ENCODE results near the gene KANSL1. TPM values are rescaled to one million over a fixed set of nuclear protein-coding genes. Genes with fewer than 3 reads are reported as not detected.
A peak's percentile ranks its signal among the peaks of the same experiment; 100 is the strongest.

Gene KANSL1
- total and polyA plus RNA-seq, 9 of the 15 experiments (the other 6 are each of a cell fraction or from before 2014, with no cell fraction given), result 3.6 to 55.4 (median 31.8) TPM

GRCh38 chr17:46194393-46195216, 1.4 kb upstream of the KANSL1 start (continued):
- TF ChIP-seq MGA (IDR thresholded peaks at IDR 0.05) (peak; percentile 33; the same call in 1 of the 2 replicates), RB1 (IDR thresholded peaks at IDR 0.05; ENCODE audit: low read depth) (no peak), KAT7 (CRISPR knock-in tag; IDR thresholded peaks at IDR 0.05; ENCODE audit: borderline replicate concordance) (peak; percentile 86; the same call in 1 of the 2 replicates), TEAD4 (IDR thresholded peaks at IDR 0.05; ENCODE audit: low read length) (peak; percentile 47; the same call in 1 of the 2 replicates), TEAD4 (CRISPR knock-in tag; IDR thresholded peaks at IDR 0.05; ENCODE audit: borderline replicate concordance) (no peak), LEF1 (IDR thresholded peaks at IDR 0.05) (peak; percentile 61; the same call in 1 of the 2 replicates), HDGF (IDR thresholded peaks at IDR 0.05) (peak; percentile 74; the same call in 1 of the 2 replicates), FOXM1 (IDR thresholded peaks at IDR 0.05; ENCODE audit: low read depth) (peak; percentile 59; the same call in 1 of the 2 replicates), FOXM1 (CRISPR knock-in tag; IDR thresholded peaks at IDR 0.05; ENCODE audit: low read depth) (no peak), MLLT1 (IDR thresholded peaks at IDR 0.05) (peak in 1 of 2 experiments; percentile 41; a peak in 1 of 4 replicates), MTA1 (IDR thresholded peaks at IDR 0.05; ENCODE audit: borderline replicate concordance) (peak; percentile 51; the same call in 1 of the 2 replicates), ILF3 (IDR thresholded peaks at IDR 0.05; ENCODE audit: borderline replicate concordance) (peak; percentile 45; the same call in 1 of the 2 replicates), NCOR1 (IDR thresholded peaks at IDR 0.05) (peak; percentile 7; the same call in 1 of the 2 replicates)

Data from K562 (cell line).